D721Med (cell line): ENCODE data around the gene GPN1.

Source experiments
- DNase-seq: peaks from one replicate; pipeline ENCODE4 v3.0.0; 2011; ENCODE audit warnings: low spot score; ENCODE audit not compliant: insufficient read length
- FAIRE-seq: peaks from 2 replicates; lab custom pipeline; 2011; peaks lifted over from hg19 to GRCh38; lab: Jason Lieb, UNC
- CTCF ChIP-seq: IDR thresholded peaks from 2 replicates; pipeline ENCODE4 v1.5.1; 2012; ENCODE audit warnings: mild to moderate bottlenecking, control low read depth; ENCODE audit not compliant: insufficient read depth; ENCODE audit errors: missing control alignments

Gene GPN1

GRCh38 chr2:27628767-27629709 is at the start of gene GPN1, which contains the start of gene CCDC121:
TSS of gene GPN1 (plus strand) at chr2:27629050. CDS start at chr2:27629059, 9 bp downstream.
TSS of gene CCDC121 (minus strand) at chr2:27629012. CDS start at chr2:27627799, 1,213 bp downstream.
- FAIRE-seq (no peak), DNase-seq (peak; percentile 56)
- TF ChIP-seq CTCF, result no peak

GRCh38 chr2:27581417-27582128 is 47.3 kb upstream of the GPN1 start:
- no peak for TF ChIP-seq CTCF
- DNase-seq (no peak), FAIRE-seq (no peak)

- DNase-seq (no peak), FAIRE-seq (no peak)
- no peak for TF ChIP-seq CTCF
These were observed 46.6 kb upstream of the GPN1 start for GRCh38 chr2:27582129-27582694.

GRCh38 chr2:27582695-27583389 is 46.0 kb upstream of the GPN1 start, which contains the start of gene ZNF512:
TSS of gene ZNF512 (plus strand) at chr2:27583042. CDS start at chr2:27583113, 71 bp downstream.
- DNase-seq, result peak; percentile 53
- FAIRE-seq, result no peak
- no peak for TF ChIP-seq CTCF

GRCh38 chr2:27583390-27583915 is 45.4 kb upstream of the GPN1 start:
- FAIRE-seq, result no peak

More at GRCh38 chr2:27583390-27583915, 45.4 kb upstream of the GPN1 start:
- TF ChIP-seq CTCF, result no peak
- no peak for DNase-seq
